Activated CD4-positive, alpha-beta T cell treated with anti-CD3 and anti-CD28 coated beads, Interleukin-2, amount 50 U/mL, for 1 hour (primary cell): Measurements from ENCODE around the gene SMARCD3.

Source experiments
- DNase-seq: peaks from one replicate; pipeline ENCODE4 v3.0.0-alpha.2; 2020

The SMARCD3 gene

DNA sequence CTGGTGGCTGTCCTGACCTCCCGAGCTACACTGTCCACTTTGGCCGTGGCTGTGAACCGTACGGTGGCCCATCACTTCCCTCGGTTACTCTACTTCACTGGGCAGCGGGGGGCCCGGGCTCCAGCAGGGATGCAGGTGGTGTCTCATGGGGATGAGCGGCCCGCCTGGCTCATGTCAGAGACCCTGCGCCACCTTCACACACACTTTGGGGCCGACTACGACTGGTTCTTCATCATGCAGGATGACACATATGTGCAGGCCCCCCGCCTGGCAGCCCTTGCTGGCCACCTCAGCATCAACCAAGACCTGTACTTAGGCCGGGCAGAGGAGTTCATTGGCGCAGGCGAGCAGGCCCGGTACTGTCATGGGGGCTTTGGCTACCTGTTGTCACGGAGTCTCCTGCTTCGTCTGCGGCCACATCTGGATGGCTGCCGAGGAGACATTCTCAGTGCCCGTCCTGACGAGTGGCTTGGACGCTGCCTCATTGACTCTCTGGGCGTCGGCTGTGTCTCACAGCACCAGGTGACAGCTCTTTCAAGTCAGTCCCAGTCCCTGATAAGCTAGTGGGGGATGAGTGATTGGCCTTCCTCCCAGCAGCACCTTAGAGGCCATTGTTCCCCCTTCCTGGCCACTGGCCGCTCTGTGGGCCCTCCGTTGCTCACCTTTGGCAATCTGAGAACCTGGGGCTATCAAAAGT is 13.3 kb downstream of the SMARCD3 start:
- DNase-seq = no peak

DNA sequence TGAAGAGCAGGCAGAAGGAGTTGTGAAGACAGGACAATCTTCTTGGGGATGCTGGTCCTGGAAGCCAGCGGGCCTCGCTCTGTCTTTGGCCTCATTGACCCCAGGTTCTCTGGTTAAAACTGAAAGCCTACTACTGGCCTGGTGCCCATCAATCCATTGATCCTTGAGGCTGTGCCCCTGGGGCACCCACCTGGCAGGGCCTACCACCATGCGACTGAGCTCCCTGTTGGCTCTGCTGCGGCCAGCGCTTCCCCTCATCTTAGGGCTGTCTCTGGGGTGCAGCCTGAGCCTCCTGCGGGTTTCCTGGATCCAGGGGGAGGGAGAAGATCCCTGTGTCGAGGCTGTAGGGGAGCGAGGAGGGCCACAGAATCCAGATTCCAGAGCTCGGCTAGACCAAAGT is 14.7 kb downstream of the SMARCD3 start:
- no peak for DNase-seq

- peak; percentile 61 for DNase-seq
These were observed 15.4 kb downstream of the SMARCD3 start for GRCh38 chr7:151232917-151233701.

DNA sequence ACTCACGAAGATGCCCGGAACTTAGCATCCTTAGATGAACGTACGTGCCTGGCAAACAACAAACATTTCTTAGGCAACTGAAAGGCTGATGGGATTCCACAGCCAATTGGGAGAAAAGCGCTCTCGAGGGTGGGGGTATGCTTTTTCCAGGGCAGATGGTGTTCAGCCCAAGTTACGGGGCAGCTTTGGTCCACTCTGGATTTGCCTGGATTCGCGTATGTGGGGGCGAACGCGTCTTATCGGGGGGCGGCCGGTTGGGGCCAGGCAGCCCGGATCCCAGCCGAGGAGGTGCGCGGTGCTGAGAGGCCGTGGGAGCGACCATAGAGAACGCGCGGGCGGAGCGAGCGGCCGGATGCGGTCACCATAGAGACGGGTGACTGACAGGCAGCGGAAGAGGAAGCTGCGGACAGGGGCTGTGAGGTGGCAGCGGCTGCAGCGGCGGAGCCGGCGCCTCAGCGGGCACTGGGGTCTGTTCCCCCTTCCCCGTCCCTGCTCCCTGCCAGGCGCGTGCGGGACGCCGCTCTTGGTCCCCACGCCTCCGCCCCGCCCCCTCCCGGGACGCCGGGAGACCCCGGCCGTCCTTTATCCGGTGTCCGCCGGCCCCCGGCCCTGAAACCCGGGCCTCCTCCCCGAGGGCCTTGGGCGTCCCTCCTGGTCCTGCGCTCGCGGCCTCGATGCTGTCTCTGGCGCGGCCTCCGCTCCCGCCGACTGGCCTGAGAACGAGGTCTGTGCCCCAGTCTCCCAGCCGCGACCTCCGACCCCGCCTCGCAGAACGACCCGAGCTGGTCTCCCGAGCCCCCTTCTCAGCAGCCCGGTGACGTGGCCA is 16.2 kb downstream of the SMARCD3 start, which contains the start of gene CHPF2:
CHPF2 (plus strand) TSS at position 393 of the 826 bp plus-strand sequence. CDS start 1,529 bp downstream, outside the sequence.
- peak; percentile 83 for DNase-seq

GRCh38 chr7:151231080-151231479 is 17.4 kb downstream of the SMARCD3 start:
- DNase-seq = no peak

- no peak for DNase-seq
These were observed 19.2 kb downstream of the SMARCD3 start for GRCh38 chr7:151229249-151229648.

DNA sequence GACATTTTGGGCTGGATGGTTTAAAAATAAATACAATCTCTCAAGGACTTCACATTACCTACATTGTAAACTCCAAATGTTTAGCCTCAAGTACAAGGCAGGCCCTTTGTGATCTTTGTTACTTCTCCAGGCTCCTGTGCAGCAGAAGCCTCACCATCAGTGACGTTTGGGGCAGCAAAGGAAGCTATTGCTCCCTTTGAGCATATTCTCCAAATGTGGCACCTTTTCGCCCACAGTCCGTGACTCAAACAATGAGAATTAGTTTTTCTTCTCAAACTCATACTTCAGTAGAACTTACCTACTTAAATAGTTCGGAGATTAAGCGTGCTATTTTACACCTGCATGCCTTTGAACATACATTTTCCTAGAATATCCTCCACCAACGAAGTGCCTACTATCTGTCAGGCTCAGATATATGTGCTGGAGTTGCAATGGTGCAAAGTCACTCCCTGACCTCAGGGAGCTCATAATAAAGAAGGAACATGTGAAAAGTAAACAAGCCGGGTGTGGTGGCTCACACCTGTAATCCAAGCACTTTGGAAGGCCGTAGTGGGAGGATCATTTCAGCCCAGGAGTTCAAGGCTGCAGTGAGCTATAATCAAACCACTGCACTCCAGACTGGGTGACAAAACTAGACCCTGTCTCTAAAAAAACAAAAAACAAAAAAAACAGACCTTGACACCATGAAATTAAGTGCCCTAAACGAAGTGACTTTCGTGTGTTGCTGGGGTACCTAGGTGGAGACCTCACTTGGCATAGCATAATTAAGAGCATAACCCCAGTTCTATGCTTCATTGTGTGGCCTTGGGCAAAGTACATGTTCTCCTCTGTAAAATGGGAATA is 20.2 kb downstream of the SMARCD3 start:
- DNase-seq = no peak

GRCh38 chr7:151226875-151227782 is 21.4 kb downstream of the SMARCD3 start, which contains the start of gene ABCF2:
ABCF2 (minus strand) TSS chr7:151227205; CDS start chr7:151226458, 747 bp downstream.
- peak; percentile 98 for DNase-seq

DNA sequence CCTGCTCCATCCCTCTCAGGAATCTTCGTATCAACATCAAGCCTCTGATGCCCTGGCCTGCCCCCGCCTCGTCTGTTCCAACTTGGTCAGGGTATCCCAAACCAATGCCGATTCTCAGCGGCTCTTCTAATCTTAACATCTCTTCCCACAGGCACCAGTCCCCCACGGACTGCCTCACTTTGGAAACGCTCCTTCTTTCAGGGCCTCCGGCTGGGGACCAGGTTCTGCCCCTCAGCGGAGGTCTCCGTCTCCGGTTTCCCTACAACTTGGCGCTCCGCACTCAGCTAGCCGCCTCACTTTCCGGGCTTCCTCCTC is 22.0 kb downstream of the SMARCD3 start:
- DNase-seq = no peak

DNA sequence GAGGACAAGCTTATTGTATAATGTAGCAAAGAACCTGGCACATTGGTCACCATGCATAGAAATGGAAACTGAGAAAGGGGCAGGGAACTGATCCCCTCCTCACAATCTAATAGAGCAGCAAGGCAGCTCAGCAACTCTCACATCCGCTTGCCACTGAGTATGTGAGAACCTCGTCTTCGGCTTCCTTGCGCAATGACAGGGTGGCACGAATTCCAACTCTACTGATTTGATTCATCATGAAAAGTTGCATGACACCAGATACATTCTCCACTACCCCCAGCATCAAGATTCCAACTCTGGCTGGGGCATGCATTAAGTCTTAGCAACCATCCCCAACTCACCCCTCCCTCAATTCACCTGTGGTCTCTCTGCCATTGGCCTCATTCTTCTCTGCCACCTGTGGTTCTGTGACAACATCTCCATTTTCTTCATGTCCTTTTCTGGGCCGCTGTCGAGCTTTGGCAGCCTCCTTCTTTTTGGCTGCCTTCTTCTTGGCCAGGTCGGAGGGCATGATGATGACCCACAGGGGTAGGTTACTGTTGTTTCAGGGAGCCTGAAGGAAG is 22.5 kb downstream of the SMARCD3 start:
- no peak for DNase-seq

- no peak for DNase-seq
These were observed 24.8 kb downstream of the SMARCD3 start for GRCh38 chr7:151223728-151224127.

DNA sequence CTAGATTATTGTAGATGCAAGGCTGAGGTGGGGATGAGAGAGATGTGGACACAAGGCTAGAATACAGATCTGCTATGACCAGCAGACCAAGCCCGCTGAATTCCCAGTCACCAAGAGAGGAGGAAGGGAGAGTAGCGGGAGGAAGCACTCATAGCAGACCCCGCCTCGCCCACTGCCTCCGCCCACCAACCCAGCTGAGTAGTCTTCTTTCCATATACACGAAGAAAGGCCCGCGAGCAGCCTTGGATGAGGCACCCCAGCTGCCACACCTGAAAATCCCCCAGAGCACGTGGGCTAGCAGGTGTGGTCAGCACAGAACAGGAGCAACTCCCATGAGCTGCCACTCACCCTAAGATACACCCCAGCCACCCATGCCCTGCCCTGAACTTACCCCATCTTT is 30.3 kb downstream of the SMARCD3 start:
- DNase-seq = no peak

- DNase-seq = no peak
These were observed 33.1 kb downstream of the SMARCD3 start for GRCh38 chr7:151215396-151215795.

DNA sequence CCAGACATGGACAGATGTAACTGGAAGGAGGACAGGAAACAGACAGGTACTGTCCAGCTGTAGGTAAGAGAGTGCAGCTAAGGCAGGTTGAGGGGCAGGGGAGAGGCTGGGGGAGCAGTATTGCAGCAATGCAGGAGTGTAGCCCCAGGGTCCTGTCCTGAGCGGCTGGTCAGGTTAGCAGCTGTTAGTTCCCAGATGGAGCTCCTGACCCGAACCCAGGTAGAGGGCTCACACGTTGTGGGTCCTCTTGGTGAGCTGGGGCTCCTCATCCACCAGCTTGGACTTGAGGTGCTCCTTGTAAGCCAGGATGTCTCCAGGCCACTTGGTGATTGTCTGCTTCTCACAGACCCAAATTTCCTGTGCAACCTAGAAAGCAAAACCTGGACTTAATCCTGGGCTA is 34.7 kb downstream of the SMARCD3 start:
- DNase-seq = no peak

- DNase-seq = no peak
These were observed 35.9 kb downstream of the SMARCD3 start for GRCh38 chr7:151212626-151213025.

DNA sequence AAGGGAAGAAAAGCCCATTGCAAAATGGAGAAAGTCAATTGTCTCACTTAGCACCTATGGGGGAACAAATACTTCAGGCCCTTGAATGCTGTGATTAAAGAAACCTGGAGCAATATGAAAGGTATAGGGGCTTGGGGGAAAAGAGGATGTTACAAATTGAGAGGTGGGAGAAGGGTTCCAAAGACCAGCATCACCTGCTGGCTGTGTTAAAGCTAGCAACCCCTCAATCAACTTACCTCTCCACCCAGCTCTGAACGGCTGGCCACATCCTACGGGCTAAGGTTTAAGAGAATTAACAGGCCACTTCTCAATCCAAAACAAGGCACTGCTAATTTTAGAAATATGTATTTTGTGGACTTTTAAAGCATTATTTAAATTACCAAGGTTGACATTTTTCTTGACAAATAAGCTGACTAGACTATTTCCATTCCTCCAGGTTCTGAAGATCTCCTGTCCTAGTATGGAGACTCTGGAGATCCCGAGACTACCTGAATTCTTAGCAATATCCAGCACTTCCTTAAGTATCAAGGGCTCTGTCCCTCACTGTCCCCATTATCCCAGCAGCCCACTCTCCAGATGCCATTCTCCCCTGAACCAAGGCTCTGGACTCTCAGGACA is 37.2 kb downstream of the SMARCD3 start:
- DNase-seq = no peak

- no peak for DNase-seq
These were observed 38.2 kb downstream of the SMARCD3 start, which contains the start of gene H2BK1 for GRCh38 chr7:151210087-151210854. H2BK1 (minus strand) TSS chr7:151210488; CDS start chr7:151210318, 170 bp downstream.

- DNase-seq = no peak
These were observed 38.9 kb downstream of the SMARCD3 start for GRCh38 chr7:151209588-151209987.

- no peak for DNase-seq
These were observed 40.1 kb downstream of the SMARCD3 start for GRCh38 chr7:151208253-151208862.
